Measurements from ENCODE around the gene TMTC4.

DNA sequence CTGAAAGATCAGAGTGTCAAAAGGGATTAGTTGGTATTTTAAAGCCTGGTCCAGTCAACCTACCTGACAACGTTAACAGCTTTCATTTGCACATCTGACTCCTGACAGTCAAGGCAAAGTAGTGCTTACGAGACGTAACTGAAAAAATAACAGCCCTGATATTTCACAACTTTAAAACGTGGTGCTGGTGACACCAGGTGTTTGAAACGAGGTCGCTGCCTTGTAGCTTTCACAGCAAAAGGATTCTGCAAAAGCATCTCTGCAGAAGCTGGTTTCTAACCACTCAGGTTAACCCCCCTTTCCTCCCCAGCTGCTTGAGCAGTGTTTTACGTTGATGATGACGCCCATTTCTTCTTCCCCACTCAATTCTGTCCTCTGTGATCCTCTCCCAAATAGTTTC is 109.3 kb downstream of the TMTC4 start:
- TF ChIP-seq CREB1 (IDR thresholded peaks at IDR 0.05; ENCODE audit: low read depth) (no peak), EP300 (IDR thresholded peaks at IDR 0.05; ENCODE audit: borderline replicate concordance) (no peak), RAD21 (IDR thresholded peaks at IDR 0.05; ENCODE audit: low read depth) (no peak), TAF1 (IDR thresholded peaks at IDR 0.05; ENCODE audit: low read depth) (no peak), CEBPB (IDR thresholded peaks at IDR 0.05) (no peak), EGR1 (IDR thresholded peaks at IDR 0.05) (no peak), NFIC (IDR thresholded peaks at IDR 0.05) (no peak), FOXM1 (IDR thresholded peaks at IDR 0.05; ENCODE audit: borderline replicate concordance, low read depth) (no peak)
- TF ChIP-seq, protein P1, sequence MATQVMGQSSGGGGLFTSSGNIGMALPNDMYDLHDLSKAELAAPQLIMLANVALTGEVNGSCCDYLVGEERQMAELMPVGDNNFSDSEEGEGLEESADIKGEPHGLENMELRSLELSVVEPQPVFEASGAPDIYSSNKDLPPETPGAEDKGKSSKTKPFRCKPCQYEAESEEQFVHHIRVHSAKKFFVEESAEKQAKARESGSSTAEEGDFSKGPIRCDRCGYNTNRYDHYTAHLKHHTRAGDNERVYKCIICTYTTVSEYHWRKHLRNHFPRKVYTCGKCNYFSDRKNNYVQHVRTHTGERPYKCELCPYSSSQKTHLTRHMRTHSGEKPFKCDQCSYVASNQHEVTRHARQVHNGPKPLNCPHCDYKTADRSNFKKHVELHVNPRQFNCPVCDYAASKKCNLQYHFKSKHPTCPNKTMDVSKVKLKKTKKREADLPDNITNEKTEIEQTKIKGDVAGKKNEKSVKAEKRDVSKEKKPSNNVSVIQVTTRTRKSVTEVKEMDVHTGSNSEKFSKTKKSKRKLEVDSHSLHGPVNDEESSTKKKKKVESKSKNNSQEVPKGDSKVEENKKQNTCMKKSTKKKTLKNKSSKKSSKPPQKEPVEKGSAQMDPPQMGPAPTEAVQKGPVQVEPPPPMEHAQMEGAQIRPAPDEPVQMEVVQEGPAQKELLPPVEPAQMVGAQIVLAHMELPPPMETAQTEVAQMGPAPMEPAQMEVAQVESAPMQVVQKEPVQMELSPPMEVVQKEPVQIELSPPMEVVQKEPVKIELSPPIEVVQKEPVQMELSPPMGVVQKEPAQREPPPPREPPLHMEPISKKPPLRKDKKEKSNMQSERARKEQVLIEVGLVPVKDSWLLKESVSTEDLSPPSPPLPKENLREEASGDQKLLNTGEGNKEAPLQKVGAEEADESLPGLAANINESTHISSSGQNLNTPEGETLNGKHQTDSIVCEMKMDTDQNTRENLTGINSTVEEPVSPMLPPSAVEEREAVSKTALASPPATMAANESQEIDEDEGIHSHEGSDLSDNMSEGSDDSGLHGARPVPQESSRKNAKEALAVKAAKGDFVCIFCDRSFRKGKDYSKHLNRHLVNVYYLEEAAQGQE (IDR thresholded peaks at IDR 0.05; ENCODE audit: low read depth): no peak
- TF ChIP-seq, protein P2, sequence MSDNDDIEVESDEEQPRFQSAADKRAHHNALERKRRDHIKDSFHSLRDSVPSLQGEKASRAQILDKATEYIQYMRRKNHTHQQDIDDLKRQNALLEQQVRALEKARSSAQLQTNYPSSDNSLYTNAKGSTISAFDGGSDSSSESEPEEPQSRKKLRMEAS (IDR thresholded peaks at IDR 0.05): no peak
- TF ChIP-seq, protein P3, sequence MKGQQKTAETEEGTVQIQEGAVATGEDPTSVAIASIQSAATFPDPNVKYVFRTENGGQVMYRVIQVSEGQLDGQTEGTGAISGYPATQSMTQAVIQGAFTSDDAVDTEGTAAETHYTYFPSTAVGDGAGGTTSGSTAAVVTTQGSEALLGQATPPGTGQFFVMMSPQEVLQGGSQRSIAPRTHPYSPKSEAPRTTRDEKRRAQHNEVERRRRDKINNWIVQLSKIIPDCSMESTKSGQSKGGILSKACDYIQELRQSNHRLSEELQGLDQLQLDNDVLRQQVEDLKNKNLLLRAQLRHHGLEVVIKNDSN (IDR thresholded peaks at IDR 0.05): no peak
